HL-60 (cell line): ENCODE measurements around the gene MTHFD1L.
A peak's percentile ranks its signal among the peaks of the same experiment; 100 is the strongest.
"Not testable (repeated sequence)": the region's sequence is repeated elsewhere in the genome, so short reads cannot be mapped to it uniquely, and the experiment has no call there.

Experiments
- DNase-seq, 2 experiments: peaks; one replicate each; pipeline ENCODE4 v3.0.0-alpha.2; 2010 to 2020; ENCODE audit warnings: low read depth in 1 of 2, low spot score in 1 of 2
- H3K27ac ChIP-seq: fragments of 250-450 bp; sonication (Bioruptor Pico); replicated peaks from 2 replicates; pipeline ENCODE4 v1.5.1; 2020; ENCODE audit warnings: mild to moderate bottlenecking, moderate library complexity
- H3K27me3 ChIP-seq: fragments of 250-450 bp; sonication (Bioruptor Pico); 2 replicates; pipeline ENCODE4 v1.5.1; 2021; ENCODE audit warnings: mild to moderate bottlenecking, moderate library complexity; ENCODE audit not compliant: insufficient read depth, poor library complexity, severe bottlenecking
- H3K4me3 ChIP-seq: replicated peaks from 2 replicates; pipeline ENCODE4 v1.5.1; 2011; ENCODE audit warnings: mild to moderate bottlenecking, control low read depth, low read length; ENCODE audit not compliant: insufficient read depth
- CTCF ChIP-seq: IDR thresholded peaks from one replicate; pipeline ENCODE4 v1.5.1; 2011; ENCODE audit warnings: low read length, control low read depth, inconsistent platforms; ENCODE audit not compliant: insufficient read depth
- GABPA ChIP-seq: IDR thresholded peaks from 2 replicates; pipeline ENCODE4 v1.6.1; 2012; ENCODE audit warnings: low read depth
- POLR2AphosphoS5 ChIP-seq: IDR thresholded peaks from 2 replicates; pipeline ENCODE4 v1.6.1; 2012; ENCODE audit warnings: low read depth
- REST ChIP-seq: IDR thresholded peaks from 2 replicates; pipeline ENCODE4 v1.6.1; 2012; ENCODE audit warnings: low read depth; ENCODE audit not compliant: insufficient replicate concordance
- SPI1 ChIP-seq: IDR thresholded peaks from 2 replicates; pipeline ENCODE4 v1.6.1; 2012; ENCODE audit warnings: low read depth, mild to moderate bottlenecking, borderline replicate concordance

MTHFD1L gene

GRCh38 chr6:150857062-150857944 lies 8.2 kb upstream of the MTHFD1L start:
- H3K4me3 ChIP-seq = no peak overlapping the region
- H3K27me3 ChIP-seq = no peaks in the 10 kb centered on the region
- no peak for TF ChIP-seq CTCF
- TF ChIP-seq POLR2AphosphoS5 = no peak
- no peak for TF ChIP-seq REST
- no peak for TF ChIP-seq GABPA
- no peak for TF ChIP-seq SPI1
- no peak for DNase-seq
- H3K27ac ChIP-seq = no peak overlapping the region

- TF ChIP-seq CTCF (no peak), SPI1 (no peak), POLR2AphosphoS5 (no peak), REST (no peak), GABPA (no peak)
- Histone ChIP-seq H3K27me3 (no peaks in the 10 kb centered on the region), H3K27ac (no peak overlapping the region), H3K4me3 (no peak overlapping the region)
- no peak for DNase-seq
These were observed 7.6 kb upstream of the MTHFD1L start for GRCh38 chr6:150857945-150858308.

GRCh38 chr6:150861448-150862168 lies 3.9 kb upstream of the MTHFD1L start:
- peak; percentile 30; the same call in 1 of the 2 replicates for TF ChIP-seq POLR2AphosphoS5
- peak in 1 of 2 experiments; percentile 85 for DNase-seq
- peak overlapping the region; percentile 59 for H3K27ac ChIP-seq
- not testable (repeated sequence) for H3K27me3 ChIP-seq, H3K4me3 ChIP-seq

- no peak overlapping the region for H3K4me3 ChIP-seq
- no peak overlapping the region for H3K27ac ChIP-seq
- no peak for DNase-seq
- TF ChIP-seq SPI1 = no peak
- no peaks in the 10 kb centered on the region for H3K27me3 ChIP-seq
These were observed 2.1 kb upstream of the MTHFD1L start for GRCh38 chr6:150863213-150863928.
